Epithelial cell of esophagus (primary cell): ENCODE measurements around the gene CDC14B.

Experiments
- DNase-seq: peaks from one replicate; pipeline ENCODE4 v3.0.0; 2010; ENCODE audit warnings: low read depth
- H3K4me3 ChIP-seq: 2 replicates; pipeline ENCODE4 v1.5.1; 2011; ENCODE audit warnings: mild to moderate bottlenecking, low read length, control low read depth
- TF ChIP-seq, protein P1 (sequence below): IDR thresholded peaks from 2 replicates; pipeline ENCODE4 v1.5.1; 2011; ENCODE audit warnings: low read depth, mild to moderate bottlenecking, low read length, control low read depth, inconsistent platforms; ENCODE audit not compliant: insufficient read depth; ENCODE audit errors: missing control alignments

CDC14B gene

DNA sequence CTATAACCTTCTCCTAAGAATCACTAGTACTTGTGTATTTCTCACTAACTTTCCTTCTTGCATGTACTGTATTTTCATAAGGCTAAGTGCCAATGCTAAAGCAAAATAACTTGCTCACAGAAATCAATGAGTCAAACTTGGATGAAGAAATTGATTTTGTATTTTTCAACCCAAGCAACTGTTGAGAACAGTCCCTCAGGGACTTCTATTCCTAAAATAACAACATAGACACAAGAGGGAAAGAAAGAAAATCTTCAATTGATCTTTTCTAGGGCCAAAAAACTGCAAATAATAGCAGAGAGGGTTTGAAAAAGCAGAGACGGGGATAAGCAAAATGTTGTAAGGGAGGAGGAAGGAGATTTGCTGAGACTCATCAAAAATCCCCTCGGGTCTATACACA is 99.9 kb downstream of the CDC14B start:
- no peak for DNase-seq
- TF ChIP-seq, protein P1, sequence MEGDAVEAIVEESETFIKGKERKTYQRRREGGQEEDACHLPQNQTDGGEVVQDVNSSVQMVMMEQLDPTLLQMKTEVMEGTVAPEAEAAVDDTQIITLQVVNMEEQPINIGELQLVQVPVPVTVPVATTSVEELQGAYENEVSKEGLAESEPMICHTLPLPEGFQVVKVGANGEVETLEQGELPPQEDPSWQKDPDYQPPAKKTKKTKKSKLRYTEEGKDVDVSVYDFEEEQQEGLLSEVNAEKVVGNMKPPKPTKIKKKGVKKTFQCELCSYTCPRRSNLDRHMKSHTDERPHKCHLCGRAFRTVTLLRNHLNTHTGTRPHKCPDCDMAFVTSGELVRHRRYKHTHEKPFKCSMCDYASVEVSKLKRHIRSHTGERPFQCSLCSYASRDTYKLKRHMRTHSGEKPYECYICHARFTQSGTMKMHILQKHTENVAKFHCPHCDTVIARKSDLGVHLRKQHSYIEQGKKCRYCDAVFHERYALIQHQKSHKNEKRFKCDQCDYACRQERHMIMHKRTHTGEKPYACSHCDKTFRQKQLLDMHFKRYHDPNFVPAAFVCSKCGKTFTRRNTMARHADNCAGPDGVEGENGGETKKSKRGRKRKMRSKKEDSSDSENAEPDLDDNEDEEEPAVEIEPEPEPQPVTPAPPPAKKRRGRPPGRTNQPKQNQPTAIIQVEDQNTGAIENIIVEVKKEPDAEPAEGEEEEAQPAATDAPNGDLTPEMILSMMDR: no peak
- H3K4me3 ChIP-seq: no peak overlapping the region

GRCh38 chr9:96519095-96519494 is 100.5 kb downstream of the CDC14B start:
- H3K4me3 ChIP-seq: no peak overlapping the region
- TF ChIP-seq, protein P1: no peak
- no peak for DNase-seq

DNA sequence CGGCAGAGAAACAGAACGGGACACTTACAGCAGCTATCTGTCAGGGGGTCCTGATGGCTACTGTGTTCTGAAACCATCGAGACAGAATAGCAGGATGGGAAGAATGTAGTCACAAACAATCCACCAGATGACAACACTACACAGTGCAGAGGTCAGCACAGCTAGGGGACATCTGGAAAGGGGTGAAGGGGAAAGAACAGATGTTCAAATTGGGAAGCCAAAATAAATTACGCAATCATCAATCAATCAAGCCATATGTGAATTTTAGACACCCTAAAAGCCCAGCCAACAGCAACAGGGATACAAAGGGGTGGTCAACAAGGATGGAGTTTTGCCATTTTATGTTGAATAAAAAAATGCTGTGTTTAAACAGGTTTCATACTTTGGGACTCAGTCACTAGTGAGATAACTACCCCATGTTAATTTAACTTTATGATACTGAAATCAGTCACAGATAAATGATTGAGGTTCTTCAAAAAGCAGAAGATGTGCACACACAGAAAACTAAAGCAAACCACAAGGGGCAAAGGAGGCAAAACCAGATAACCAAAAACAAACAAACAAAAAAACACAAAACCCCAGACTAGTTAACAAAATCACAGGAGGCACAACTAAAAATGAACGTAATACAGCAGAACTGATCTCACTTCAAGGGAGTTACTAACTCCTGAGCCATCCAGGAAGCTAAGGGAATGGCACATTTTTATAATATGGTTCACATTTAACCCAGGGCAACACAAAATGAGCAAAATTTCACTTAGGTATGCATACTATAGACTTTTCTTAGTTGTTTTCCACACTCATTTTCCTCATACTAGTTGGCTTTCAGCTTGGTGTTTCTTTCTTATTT is 103.8 kb downstream of the CDC14B start:
- DNase-seq: no peak
- TF ChIP-seq, protein P1: no peak
- H3K4me3 ChIP-seq: no peak overlapping the region

DNA sequence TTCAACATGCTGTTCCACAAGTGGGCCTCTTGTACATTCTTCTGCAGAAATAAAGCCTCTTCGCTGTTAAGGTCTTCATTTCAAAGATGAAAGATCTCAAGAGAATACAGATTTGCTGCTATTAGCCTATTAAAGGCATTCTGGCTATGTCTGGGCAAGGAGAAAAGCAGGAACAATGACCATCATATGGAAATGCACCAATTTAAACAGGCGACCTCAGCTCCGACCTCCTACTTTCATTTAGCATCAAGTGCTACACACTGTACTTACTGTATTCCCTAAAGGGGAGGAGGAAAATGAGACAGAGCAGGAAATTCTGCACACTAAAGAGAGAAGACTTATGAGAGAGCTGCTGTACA is 104.9 kb downstream of the CDC14B start:
- DNase-seq: no peak
- TF ChIP-seq, protein P1: no peak
- H3K4me3 ChIP-seq: no peak overlapping the region

DNA sequence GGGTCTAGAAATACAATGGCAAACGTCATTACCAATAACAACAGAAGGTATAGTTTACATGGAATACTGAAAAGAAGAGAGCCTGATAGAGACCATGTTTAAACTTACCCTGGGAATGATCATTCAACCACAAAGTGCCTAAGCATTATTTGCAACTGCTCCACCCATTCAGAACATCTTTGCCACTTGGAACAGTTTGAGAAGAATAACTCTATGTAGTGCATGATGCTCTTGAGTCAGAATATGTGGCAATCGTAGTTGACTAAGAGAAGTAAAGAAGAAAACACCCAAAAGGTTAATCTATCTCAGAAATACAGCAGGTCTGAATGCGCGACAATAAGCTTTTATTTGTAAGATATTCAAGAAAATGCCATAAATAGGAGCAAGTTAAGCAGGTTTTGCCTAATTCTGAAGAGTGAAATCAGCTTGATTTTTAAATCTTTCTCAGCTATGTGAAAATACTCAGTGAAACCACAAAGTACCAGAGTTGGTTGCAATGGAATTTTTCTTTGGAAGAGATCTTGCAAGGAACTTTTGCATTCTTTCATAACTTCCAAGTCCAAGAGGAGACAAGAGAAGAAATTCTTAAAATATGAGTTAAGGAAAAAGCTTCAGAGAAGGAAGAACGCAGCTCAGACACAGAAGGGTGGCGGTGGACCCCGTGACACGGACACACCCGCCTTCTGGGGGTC is 105.4 kb downstream of the CDC14B start:
- DNase-seq: peak; percentile 64
- no peak overlapping the region for H3K4me3 ChIP-seq
- TF ChIP-seq, protein P1: no peak

- TF ChIP-seq, protein P1: no peak
- DNase-seq: no peak
- no peak overlapping the region for H3K4me3 ChIP-seq
Observed at GRCh38 chr9:96513622-96514021, 106.0 kb downstream of the CDC14B start.
